ENCODE measurements around the gene BAIAP3. TPM values are rescaled to one million over a fixed set of nuclear protein-coding genes. Genes with fewer than 3 reads are reported as not detected.

Gene BAIAP3
- total and polyA plus RNA-seq, 2 donors (not counting 3 experiments of a cell fraction or from before 2014, with no cell fraction given), result 0.36 to 0.66 TPM

DNA sequence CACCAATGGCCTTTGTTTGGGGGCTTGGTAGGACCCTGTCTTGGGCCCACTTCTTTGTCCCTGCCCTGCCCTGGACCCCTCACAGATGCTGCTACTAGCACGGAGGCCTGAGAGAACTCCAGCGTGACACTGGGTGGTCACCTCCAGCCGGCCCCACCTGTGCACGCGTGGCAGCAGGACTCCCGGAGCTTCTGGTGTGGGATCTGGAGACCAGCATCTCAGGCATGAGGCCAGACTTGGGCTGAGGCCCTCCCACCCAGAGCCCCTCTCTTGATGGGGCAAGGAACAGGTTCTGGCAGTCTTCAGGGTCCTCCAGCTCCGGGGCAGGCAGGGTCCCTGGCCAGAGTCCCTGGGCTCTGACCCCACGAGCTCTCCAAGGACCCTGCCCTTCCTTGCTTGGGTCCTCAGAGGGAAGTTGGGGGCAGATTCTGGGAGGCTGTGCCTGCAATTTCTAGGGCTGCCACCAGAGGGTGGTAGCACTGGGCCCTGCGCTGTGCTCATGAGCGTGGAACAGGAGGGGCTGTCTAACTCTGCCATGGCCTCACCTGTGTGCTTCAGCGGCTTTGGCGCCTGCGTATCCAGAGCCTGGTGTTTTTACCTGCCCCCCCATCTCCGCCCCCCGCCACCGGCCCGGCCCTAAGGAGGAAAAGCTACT, 3.1 kb upstream of the BAIAP3 start:
- ChIA-PET POLR2A (interaction anchor here (0.7 kb wide), 1 partner anchor 32 kb away, joined by 3 read pairs; no protein-coding TSS in a partner anchor), CTCF (interaction anchor here (0.5 to 1.6 kb wide), 3 partner anchors 12 to 61 kb away, joined by 3 to 5 read pairs (median 3); no protein-coding TSS in a partner anchor)
- dilution Hi-C loops (cut with MboI; ENCODE audit: extremely low pct_ligation_motif_present, low sequenced_read_pairs), result no loop called here

More for the DNA sequence above, 3.1 kb upstream of the BAIAP3 start:
- H3K9ac ChIP-seq (replicated peaks; ENCODE audit: extremely low read depth, insufficient read depth, low read length), result no peak overlapping the region
- DNase-seq (ENCODE audit: low read depth, low spot score), result no peak
- H3K79me2 ChIP-seq (ENCODE audit: control insufficient read depth, insufficient read depth, low read length), result no peaks in the 10 kb centered on the region
- BruUV-seq (replicated peaks), result no TSS peak
- intact Hi-C loops (cut with micrococcal nuclease), result no loop called here
- H2AFZ ChIP-seq (ENCODE audit: low read depth, low read length), result no peak overlapping the region
- H3K4me1 ChIP-seq (ENCODE audit: control insufficient read depth, extremely low read depth, insufficient read depth, low read length), result peaks cover 12% of the 10 kb centered on the region
- H3K36me3 ChIP-seq (ENCODE audit: control insufficient read depth in 2 of 2, extremely low read depth in 1 of 2, insufficient read depth in 2 of 2, low read length in 2 of 2), result no peaks in the 10 kb centered on the region
- H3K9me1 ChIP-seq (replicated peaks; ENCODE audit: control insufficient read depth, extremely low read depth, insufficient read depth, low read length), result no peaks in the 10 kb centered on the region
- no peaks in the 10 kb centered on the region for H3K9me3 ChIP-seq (replicated peaks; ENCODE audit: control insufficient read depth, insufficient read depth, low read length)
- H3K4me3 ChIP-seq (replicated peaks in 1 of 3; ENCODE audit: insufficient read depth in 1 of 3, low read depth in 1 of 3, low read length in 3 of 3), result no peak overlapping the region
- TF ChIP-seq JUN (IDR thresholded peaks at IDR 0.05; ENCODE audit: borderline replicate concordance, insufficient read depth, insufficient read length, low read depth) (no peak), GATA2 (IDR thresholded peaks at IDR 0.05; ENCODE audit: insufficient read depth, insufficient read length, low read depth, low read length) (no peak), POLR2AphosphoS5 (IDR thresholded peaks at IDR 0.05; ENCODE audit: insufficient read depth, low read depth, low read length) (no peak), MYC (IDR thresholded peaks at IDR 0.05; ENCODE audit: low read depth, low read length) (no peak)
- TF ChIP-seq, protein P1, sequence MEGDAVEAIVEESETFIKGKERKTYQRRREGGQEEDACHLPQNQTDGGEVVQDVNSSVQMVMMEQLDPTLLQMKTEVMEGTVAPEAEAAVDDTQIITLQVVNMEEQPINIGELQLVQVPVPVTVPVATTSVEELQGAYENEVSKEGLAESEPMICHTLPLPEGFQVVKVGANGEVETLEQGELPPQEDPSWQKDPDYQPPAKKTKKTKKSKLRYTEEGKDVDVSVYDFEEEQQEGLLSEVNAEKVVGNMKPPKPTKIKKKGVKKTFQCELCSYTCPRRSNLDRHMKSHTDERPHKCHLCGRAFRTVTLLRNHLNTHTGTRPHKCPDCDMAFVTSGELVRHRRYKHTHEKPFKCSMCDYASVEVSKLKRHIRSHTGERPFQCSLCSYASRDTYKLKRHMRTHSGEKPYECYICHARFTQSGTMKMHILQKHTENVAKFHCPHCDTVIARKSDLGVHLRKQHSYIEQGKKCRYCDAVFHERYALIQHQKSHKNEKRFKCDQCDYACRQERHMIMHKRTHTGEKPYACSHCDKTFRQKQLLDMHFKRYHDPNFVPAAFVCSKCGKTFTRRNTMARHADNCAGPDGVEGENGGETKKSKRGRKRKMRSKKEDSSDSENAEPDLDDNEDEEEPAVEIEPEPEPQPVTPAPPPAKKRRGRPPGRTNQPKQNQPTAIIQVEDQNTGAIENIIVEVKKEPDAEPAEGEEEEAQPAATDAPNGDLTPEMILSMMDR (IDR thresholded peaks at IDR 0.05; ENCODE audit: extremely low read depth in 1 of 2, insufficient read depth in 1 of 2, low read depth in 1 of 2, low read length in 2 of 2), result peak; percentile 53 to 54
- no peak overlapping the region for H3K27ac ChIP-seq (ENCODE audit: insufficient read depth, low read depth, low read length)
- no peak overlapping the region for H3K4me2 ChIP-seq (ENCODE audit: insufficient read depth, low read length)
- H3K27me3 ChIP-seq (ENCODE audit: control insufficient read depth in 2 of 2, insufficient read depth in 2 of 2, low read length in 2 of 2), result peaks cover 34 to 44% of the 10 kb centered on the region in 2 experiments
- no peaks in the 10 kb centered on the region for H4K20me1 ChIP-seq (replicated peaks; ENCODE audit: control insufficient read depth, extremely low read depth, insufficient read depth, low read length)
- no peak for FAIRE-seq
